HG02943 (cell line): ENCODE measurements around the gene COQ8B.
A peak's percentile ranks its signal among the peaks of the same experiment; 100 is the strongest.
"Not testable (repeated sequence)": the region's sequence is repeated elsewhere in the genome, so short reads cannot be mapped to it uniquely, and the experiment has no call there.

Source experiments
- ATAC-seq: cut with Tn5 transposase; IDR thresholded peaks from one replicate; pipeline ENCODE4 v1.9.1; 2021; ENCODE audit warnings: mild to moderate bottlenecking, low read depth, moderate library complexity; ENCODE audit not compliant: unreplicated experiment

Gene COQ8B

GRCh38 chr19:40716482-40717324, at the start of gene COQ8B, which contains the start of gene ITPKC:
Gene COQ8B (minus strand): TSS chr19:40716886. CDS start chr19:40714632, 2,254 bp downstream.
Gene ITPKC (plus strand): TSS chr19:40717112. CDS start chr19:40717136, 24 bp downstream.
- peak; percentile 56 for ATAC-seq

- ATAC-seq, result not testable (repeated sequence)
Measured at GRCh38 chr19:40766385-40766784, 49.7 kb upstream of the COQ8B start.

- no peak for ATAC-seq
Measured at GRCh38 chr19:40763963-40764362, 47.3 kb upstream of the COQ8B start.

GRCh38 chr19:40763526-40763925, 46.8 kb upstream of the COQ8B start:
- ATAC-seq, result no peak

- no peak for ATAC-seq
Measured at GRCh38 chr19:40762754-40763470, 46.2 kb upstream of the COQ8B start.

GRCh38 chr19:40759352-40759751, 42.7 kb upstream of the COQ8B start:
- no peak for ATAC-seq

GRCh38 chr19:40758491-40758890, 41.8 kb upstream of the COQ8B start:
- ATAC-seq, result no peak

GRCh38 chr19:40756502-40757110, 39.9 kb upstream of the COQ8B start:
- ATAC-seq, result no peak

- no peak for ATAC-seq
Measured at GRCh38 chr19:40755791-40756190, 39.1 kb upstream of the COQ8B start.

GRCh38 chr19:40755248-40755624, 38.5 kb upstream of the COQ8B start:
- no peak for ATAC-seq

- ATAC-seq, result no peak
Measured at GRCh38 chr19:40754611-40755247, 38.0 kb upstream of the COQ8B start.

- ATAC-seq, result no peak
Measured at GRCh38 chr19:40752257-40752781, 35.6 kb upstream of the COQ8B start.

GRCh38 chr19:40750874-40751537, 34.3 kb upstream of the COQ8B start, which contains the start of gene SNRPA:
Gene SNRPA (plus strand): TSS chr19:40751203. CDS start chr19:40751409, 206 bp downstream.
- peak; percentile 49 for ATAC-seq

- ATAC-seq, result peak; percentile 92
Measured at GRCh38 chr19:40750058-40750873, 33.6 kb upstream of the COQ8B start, which contains the start of gene ACTMAP. Gene ACTMAP (minus strand): TSS chr19:40750477. CDS start chr19:40749803, 674 bp downstream.

- ATAC-seq, result no peak
Measured at GRCh38 chr19:40747536-40747935, 30.9 kb upstream of the COQ8B start.

- no peak for ATAC-seq
Measured at GRCh38 chr19:40745402-40745780, 28.7 kb upstream of the COQ8B start.

GRCh38 chr19:40744554-40745401, 28.1 kb upstream of the COQ8B start:
- ATAC-seq, result no peak

- ATAC-seq, result no peak
Measured at GRCh38 chr19:40743926-40744325, 27.2 kb upstream of the COQ8B start.
